ENCODE results near the gene CCNYL1.
"Not testable (repeated sequence)": the region's sequence is repeated elsewhere in the genome, so short reads cannot be mapped to it uniquely, and the experiment has no call there.

The CCNYL1 gene

DNA sequence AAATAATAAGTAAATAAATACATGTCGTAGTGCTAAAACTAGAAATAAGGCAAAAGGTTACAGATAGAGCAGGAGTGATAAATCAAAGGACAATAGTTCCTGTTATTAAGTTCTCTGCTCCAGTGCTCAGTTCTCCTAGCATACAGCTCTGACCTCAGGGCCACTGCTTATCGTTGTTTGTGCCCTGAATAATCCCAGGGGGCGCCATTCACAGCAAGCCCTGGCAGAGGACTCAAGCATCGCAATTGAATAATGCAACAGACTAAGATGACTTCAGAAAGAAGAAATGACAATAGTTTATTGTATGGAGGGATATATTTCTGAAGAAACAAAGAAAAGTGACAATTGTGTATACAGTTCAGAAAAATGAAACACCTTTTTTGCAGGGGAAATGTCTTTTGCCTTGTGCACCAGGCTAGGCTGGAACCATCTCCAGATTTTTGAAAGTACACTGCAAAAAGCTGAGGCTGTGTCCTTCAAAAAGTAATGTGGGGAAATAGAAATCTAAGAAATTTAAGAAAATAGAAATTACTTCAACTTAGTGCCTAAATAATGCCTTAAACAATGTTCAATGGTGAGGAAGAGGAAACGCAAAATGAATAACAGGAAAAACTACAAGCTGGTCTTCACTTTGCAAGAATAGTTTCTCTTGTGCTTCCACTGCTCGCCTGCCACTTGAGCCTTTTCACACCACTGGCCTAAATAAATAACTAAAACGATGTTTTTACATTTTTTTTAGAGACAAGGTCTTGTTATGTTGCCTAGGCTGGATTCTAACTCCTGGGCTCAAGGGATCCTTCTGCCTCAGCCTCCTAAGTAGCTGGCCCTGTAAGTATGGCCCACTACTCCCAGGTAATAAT, 19.0 kb upstream of the CCNYL1 start:
- TF ChIP-seq, protein P1, sequence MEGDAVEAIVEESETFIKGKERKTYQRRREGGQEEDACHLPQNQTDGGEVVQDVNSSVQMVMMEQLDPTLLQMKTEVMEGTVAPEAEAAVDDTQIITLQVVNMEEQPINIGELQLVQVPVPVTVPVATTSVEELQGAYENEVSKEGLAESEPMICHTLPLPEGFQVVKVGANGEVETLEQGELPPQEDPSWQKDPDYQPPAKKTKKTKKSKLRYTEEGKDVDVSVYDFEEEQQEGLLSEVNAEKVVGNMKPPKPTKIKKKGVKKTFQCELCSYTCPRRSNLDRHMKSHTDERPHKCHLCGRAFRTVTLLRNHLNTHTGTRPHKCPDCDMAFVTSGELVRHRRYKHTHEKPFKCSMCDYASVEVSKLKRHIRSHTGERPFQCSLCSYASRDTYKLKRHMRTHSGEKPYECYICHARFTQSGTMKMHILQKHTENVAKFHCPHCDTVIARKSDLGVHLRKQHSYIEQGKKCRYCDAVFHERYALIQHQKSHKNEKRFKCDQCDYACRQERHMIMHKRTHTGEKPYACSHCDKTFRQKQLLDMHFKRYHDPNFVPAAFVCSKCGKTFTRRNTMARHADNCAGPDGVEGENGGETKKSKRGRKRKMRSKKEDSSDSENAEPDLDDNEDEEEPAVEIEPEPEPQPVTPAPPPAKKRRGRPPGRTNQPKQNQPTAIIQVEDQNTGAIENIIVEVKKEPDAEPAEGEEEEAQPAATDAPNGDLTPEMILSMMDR (conservative IDR thresholded peaks at IDR 0.05) = peak; percentile 41
- H3K27ac ChIP-seq = no peak overlapping the region

DNA sequence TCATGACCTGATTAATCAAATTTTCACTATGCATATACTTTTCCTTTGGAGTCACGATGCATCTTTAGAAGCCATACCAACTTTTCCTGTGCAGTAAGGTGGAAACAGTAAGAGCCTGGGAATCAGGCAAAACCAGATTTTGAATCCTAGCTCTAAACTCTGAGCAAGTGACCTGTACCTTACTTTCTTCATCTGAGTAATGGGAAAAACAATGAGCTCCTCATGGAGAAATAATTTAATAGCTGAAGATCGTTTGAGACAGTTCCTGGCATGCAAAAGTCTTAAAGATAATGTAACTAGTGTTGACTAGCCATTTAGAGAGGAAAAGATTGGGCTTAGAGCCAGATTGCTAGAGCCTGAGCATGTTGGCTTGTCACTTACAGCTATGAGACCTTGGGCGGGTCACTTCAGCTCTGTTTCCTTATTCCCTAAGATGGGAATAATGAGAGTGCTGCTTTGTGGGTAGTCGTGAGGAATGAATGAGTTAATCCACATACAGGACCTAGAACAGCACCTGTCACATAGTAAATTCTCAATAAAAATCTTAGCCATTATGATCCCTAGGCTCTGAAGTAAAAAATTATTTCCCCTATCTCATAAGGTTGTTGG, 17.7 kb upstream of the CCNYL1 start:
- TF ChIP-seq, protein P1 (conservative IDR thresholded peaks at IDR 0.05) = no peak
- H3K27ac ChIP-seq = no peak overlapping the region

DNA sequence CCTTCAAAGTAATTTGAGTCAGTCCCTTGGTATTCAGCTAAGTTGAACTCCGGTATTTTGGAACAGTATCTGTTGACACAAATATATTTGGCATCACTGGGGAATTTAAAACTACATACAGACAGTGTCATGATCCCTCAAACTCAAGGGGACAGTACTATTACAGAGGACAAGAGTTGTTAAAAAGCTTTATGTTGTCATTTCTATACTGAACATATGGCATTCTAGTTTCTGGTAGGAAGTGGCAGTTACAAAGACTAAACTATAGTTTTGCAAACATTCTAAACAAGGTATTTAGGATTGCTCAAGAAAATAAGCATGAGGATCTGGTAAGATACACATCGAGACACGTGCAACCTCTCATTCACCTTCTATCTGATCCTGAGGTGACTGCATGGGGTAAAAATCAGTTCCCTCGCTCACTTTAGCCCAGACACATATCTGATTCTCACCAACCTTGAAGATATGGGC, 16.6 kb upstream of the CCNYL1 start:
- TF ChIP-seq, protein P1 (conservative IDR thresholded peaks at IDR 0.05) = no peak
- H3K27ac ChIP-seq = no peak overlapping the region

DNA sequence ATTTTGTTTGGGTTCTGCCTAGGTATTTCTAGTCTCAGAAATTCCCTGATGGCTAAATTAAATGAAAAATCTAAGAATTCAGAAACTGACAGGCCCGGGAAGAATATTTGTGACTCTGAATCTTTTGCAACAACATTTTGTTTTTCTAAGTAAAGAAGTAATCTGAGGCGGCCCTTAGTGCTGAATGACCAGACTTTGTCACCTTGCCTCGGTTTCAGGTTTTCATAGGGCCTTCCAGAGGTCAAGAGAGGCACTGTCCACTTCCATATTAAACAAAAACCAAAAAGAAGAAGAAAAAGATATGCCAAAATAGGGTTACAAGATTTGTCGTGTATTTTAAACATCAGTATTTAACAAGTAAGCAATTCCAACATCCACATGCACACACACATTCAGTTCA, 16.1 kb upstream of the CCNYL1 start:
- H3K27ac ChIP-seq = no peak overlapping the region
- TF ChIP-seq, protein P1 (conservative IDR thresholded peaks at IDR 0.05) = no peak

DNA sequence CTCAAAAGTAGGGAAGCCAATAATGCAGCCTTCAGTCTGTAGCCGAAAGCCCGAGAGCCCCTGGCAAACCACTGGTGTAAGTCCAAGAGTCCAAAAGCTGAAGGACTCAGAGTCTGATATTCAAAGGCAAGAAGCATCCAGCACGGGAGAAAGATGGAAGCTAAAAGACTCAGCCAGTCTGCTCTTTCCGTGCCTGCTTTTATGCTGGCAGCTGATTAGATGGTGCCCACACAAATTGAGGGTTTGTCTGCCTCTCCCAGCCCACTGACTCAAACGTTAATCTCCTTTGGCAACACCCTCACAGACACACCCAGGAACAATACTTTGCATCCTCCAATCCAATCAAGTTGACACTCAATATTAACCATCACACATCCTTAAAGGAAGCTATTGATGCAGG, 14.5 kb upstream of the CCNYL1 start:
- not testable (repeated sequence) for H3K27ac ChIP-seq

DNA sequence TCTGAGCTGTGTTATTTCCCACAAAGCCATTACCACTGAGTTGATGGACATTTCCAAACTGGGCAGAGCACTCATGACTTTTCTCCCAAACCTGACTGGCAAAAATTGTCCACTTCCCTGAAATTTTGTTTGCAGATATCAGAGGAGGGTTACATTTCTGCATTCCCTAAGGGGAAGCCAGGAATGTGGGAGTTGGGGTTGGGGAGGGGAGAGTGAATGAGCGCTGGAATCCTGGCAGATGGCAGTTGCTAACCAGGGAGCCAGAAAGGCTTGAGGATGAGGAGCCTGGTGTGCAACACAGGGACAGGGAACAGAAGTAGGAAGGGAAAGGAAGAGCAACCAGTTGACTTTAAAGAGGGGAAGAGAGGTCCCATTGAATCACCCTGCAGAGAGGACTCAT, 14.0 kb upstream of the CCNYL1 start:
- no peak overlapping the region for H3K27ac ChIP-seq
- TF ChIP-seq, protein P1 (conservative IDR thresholded peaks at IDR 0.05) = no peak

DNA sequence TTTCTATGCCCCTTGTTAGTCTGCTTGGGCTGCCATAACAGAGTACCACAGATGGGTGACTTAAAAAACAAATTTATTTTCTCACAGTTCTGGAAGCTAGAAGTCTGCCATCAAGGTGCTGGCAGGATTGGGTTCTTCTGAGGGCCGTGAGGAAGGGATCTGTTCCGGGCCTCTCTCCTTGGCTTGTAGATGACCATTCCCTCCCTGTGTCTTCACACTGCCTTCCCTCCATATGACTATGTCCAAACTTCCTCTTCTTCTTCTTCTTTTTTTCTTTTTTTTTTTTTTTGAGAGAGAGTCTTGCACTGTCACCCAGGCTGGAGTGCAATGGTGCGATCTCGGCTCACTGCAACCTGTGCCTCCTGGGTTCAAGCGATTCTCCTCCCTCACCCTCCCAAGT, 13.1 kb upstream of the CCNYL1 start:
- TF ChIP-seq, protein P1 (conservative IDR thresholded peaks at IDR 0.05) = no peak
- no peak overlapping the region for H3K27ac ChIP-seq

DNA sequence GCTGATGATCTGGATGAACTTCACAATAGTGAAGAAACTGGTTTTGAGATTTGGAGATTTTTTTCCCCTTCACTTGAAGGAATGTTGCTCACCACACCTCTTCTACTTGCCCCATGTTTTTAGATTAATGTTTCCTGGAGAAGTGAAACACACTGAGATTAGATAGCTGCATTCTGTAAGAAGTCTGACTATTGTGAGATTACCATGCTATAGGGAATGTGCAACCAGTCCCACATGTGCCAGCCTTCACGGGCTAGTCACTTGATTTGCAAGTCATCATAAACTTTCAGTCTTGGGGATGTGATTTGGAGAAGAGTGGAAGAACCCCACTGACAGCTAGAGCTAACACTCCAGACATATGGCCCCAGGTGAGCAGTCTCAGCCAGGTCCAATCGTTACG, 7.4 kb upstream of the CCNYL1 start:
- TF ChIP-seq, protein P1 (conservative IDR thresholded peaks at IDR 0.05) = no peak
- H3K27ac ChIP-seq = no peak overlapping the region
